Measurements from ENCODE around the gene SYAP1.

DNA sequence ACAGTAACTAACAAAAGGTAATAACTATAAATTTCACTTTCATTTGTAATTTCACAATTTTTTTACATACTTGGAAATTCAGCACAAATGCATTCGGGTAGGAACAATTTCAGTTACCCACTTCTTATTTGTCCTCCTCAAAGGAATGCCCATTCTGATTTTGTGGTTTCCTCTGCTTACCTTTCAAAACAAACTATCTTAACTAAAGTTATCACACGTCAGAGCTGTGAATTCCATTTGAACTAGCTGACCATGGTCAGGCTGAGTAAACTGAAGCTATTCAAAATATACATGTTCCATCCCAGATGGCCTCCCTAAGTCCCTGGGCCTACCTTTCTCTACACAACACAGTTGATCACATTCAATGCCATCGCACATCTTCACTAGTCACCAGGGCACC is 11.4 kb upstream of the SYAP1 start:
- TF ChIP-seq EP300 (IDR thresholded peaks at IDR 0.05) (no peak), CTCF (IDR thresholded peaks at IDR 0.05) (no peak), POLR2AphosphoS5 (IDR thresholded peaks at IDR 0.05) (no peak), POLR2A (IDR thresholded peaks at IDR 0.05) (no peak)

Measured in gastroesophageal sphincter (tissue), 3 donors.